ENCODE measurements around the gene CYB561A3. TPM values are rescaled to one million over a fixed set of nuclear protein-coding genes. Genes with fewer than 3 reads are reported as not detected.

Gene CYB561A3
- total and polyA plus RNA-seq, 2 of the 13 experiments (the other 11 are each of a cell fraction or from before 2014, with no cell fraction given) = 11.4 to 14.9 TPM

DNA sequence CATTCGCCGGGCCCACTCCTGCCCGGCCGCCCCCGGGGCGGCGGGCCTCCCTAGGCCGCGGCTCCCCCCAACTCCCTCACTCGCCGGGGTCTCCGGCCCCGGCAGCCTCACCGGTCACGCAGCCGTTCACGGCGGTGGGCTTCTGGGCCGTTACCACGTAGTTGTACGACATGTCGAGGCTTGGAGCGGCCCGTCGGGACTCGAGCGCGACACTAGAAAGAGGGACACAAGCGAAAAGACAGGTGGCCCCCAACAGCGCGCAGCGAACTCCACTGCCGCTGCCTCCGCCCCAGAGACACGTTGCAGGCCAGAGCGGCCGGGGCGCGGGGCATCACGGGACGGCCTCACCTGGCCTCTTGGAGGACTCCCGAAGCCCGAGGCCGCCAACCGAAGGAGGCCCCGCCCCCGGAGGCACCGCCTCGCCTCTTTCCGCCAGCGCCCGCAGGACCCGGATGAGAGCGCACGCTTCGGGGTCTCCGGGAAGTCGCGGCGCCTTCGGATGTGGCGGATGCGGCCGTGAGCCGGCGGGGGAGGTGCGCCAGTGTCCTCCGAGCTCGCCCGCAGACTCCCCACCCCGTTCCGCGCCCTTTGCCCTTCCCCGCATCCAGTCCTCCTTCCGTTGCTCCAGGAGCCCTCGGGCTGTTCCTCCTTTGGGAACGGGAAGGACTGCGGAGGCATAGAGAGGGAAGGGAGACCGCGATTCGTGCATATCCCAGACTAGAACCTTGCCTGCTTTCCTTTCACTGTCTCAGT lies 28.7 kb downstream of the CYB561A3 start, which contains the start of the genes DDB1 and TKFC (continued):
- TF ChIP-seq ZNF263 (CRISPR knock-in tag; IDR thresholded peaks at IDR 0.05) (no peak), CSRNP2 (CRISPR knock-in tag; conservative IDR thresholded peaks at IDR 0.05; ENCODE audit: low read depth) (no peak), PTBP1 (IDR thresholded peaks at IDR 0.05; ENCODE audit: low read depth, low read length, poor library complexity, severe bottlenecking) (no peak), HMG20A (CRISPR knock-in tag; IDR thresholded peaks at IDR 0.05; ENCODE audit: borderline replicate concordance) (peak; percentile 54), MATR3 (CRISPR knock-in tag; IDR thresholded peaks at IDR 0.05) (no peak), SMAD9 (CRISPR knock-in tag; IDR thresholded peaks at IDR 0.05) (0 out of 2 replicates have a peak, but pooled peaks have one; percentile 24), ATF7-NPFF (CRISPR knock-in tag; IDR thresholded peaks at IDR 0.05; ENCODE audit: low read depth) (peak; percentile 94), IKZF4 (CRISPR knock-in tag; IDR thresholded peaks at IDR 0.05; ENCODE audit: borderline replicate concordance, low read depth, not compliant biosample characterization) (peak; percentile 51), ZNF577 (CRISPR knock-in tag; IDR thresholded peaks at IDR 0.05; ENCODE audit: borderline replicate concordance, low read depth) (no peak), ZNF776 (CRISPR knock-in tag; IDR thresholded peaks at IDR 0.05) (no peak), RORA (CRISPR knock-in tag; IDR thresholded peaks at IDR 0.05) (no peak), ZBTB38 (CRISPR knock-in tag; IDR thresholded peaks at IDR 0.05) (no peak; the same call in 1 of the 2 replicates), NR2F6 (IDR thresholded peaks at IDR 0.05) (no peak), NR2F6 (CRISPR knock-in tag; IDR thresholded peaks at IDR 0.05) (peak; percentile 18; the same call in 1 of the 2 replicates), MAFG (CRISPR knock-in tag; IDR thresholded peaks at IDR 0.05) (no peak), ZNF75D (CRISPR knock-in tag; IDR thresholded peaks at IDR 0.05; ENCODE audit: borderline replicate concordance) (0 out of 2 replicates have a peak, but pooled peaks have one; percentile 32), NFKBIZ (CRISPR knock-in tag; IDR thresholded peaks at IDR 0.05) (no peak), SNAPC5 (CRISPR knock-in tag; IDR thresholded peaks at IDR 0.05; ENCODE audit: borderline replicate concordance) (peak; percentile 54; the same call in 1 of the 2 replicates), RFX3 (CRISPR knock-in tag; IDR thresholded peaks at IDR 0.05) (no peak), ARHGAP35 (CRISPR knock-in tag; IDR thresholded peaks at IDR 0.05; ENCODE audit: borderline replicate concordance) (no peak), SMC3 (IDR thresholded peaks at IDR 0.05; ENCODE audit: low read length) (no peak), MTERF4 (CRISPR knock-in tag; IDR thresholded peaks at IDR 0.05) (no peak; the same call in none of the 2 replicates), REXO4 (CRISPR knock-in tag; IDR thresholded peaks at IDR 0.05; ENCODE audit: borderline replicate concordance) (no peak), MED1 (CRISPR knock-in tag; IDR thresholded peaks at IDR 0.05) (peak; percentile 73)
- TF ChIP-seq, protein P1, sequence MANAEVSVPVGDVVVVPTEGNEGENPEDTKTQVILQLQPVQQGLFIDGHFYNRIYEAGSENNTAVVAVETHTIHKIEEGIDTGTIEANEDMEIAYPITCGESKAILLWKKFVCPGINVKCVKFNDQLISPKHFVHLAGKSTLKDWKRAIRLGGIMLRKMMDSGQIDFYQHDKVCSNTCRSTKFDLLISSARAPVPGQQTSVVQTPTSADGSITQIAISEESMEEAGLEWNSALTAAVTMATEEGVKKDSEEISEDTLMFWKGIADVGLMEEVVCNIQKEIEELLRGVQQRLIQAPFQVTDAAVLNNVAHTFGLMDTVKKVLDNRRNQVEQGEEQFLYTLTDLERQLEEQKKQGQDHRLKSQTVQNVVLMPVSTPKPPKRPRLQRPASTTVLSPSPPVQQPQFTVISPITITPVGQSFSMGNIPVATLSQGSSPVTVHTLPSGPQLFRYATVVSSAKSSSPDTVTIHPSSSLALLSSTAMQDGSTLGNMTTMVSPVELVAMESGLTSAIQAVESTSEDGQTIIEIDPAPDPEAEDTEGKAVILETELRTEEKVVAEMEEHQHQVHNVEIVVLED (CRISPR knock-in tag; IDR thresholded peaks at IDR 0.05; ENCODE audit: borderline replicate concordance) = peak; percentile 87

Data from HepG2 (cell line).